GM18517 (cell line): Measurements from ENCODE around the gene BAZ2B.

Experiments
- ATAC-seq: cut with Tn5 transposase; IDR thresholded peaks from one replicate; pipeline ENCODE4 v1.9.1; 2021; ENCODE audit warnings: mild to moderate bottlenecking, moderate library complexity; ENCODE audit not compliant: unreplicated experiment

The BAZ2B gene

DNA sequence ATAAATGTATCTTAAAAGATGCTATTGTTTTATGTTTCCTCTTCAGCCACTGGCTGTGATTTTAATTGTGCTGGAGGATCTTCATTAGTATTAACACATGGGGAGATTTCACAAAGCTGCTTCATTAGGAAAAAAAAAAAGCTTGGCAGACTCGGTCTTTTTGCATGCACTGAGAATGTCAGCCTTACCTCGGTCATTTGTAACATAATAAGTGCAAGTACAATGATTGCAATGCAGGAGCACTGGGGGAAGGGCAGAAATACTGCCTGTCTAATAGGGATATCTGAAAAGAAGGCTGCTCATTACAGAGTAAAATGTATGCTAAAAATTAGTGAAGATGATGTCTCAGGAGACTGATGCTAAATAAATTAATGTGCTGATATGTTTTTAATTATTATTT, 1.3 kb upstream of the BAZ2B start:
- no peak for ATAC-seq

DNA sequence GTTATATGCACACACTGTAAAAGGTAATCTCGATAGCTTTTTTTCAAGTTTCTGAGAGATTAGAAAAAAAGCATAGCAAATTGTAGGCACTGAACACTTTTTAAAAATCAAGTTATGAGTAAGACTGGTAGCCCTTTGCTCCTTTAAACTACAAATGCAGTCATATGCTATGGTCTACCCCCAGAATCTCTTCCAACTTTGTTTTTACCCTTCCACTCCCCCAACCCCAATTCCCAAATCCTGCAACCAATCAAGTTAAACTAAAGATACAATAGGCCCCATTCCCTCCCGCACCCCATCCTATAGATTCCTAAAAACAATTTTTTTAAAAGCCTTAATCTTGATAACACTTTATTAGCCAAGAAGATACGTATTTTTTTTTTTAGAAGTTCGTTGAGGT, 752 bp upstream of the BAZ2B start:
- ATAC-seq = no peak

DNA sequence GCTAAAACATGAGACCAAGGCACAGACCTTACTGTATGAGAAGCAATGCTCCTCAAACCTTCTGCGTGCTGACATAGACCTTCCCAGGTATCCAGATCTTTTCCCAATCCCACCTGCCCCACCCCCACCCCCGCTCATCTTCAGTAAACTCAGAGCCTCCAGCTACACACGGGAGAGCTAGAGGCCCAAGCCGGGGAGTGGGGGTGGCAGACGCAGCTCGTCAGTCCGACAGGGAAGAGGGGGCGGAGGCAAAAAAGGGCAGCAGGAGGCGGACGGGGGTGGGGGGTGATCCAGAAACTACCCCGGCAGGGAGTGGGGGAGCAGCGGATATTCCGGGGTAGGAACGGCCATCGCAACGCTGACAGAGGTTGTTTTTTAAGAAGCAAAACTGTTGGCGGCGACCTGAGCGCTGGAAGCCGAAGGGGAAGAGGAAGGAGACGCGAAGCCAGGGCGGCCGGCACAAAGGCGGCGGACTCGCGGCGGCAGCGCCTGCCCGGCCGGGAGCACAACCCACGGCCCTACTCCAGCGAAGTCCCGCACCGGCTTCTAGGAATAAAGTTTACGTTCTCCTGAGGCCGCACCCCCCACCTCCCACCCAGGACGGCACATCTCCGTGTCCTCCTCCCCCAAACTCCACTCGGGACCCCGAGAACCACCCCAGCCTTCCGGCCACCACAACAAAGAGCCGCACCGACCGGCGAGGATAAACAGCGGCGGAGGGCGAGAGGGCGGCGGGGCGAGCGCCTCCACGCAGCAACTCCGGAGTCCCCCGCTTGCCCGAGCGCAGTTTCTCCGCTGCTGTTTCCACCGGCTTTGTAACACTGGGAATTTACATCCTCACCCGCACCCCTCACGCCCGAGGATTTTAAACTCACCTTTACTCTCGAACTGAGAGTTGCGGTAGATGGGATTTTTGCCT, 722 bp downstream of the BAZ2B start:
- ATAC-seq = peak; percentile 60

DNA sequence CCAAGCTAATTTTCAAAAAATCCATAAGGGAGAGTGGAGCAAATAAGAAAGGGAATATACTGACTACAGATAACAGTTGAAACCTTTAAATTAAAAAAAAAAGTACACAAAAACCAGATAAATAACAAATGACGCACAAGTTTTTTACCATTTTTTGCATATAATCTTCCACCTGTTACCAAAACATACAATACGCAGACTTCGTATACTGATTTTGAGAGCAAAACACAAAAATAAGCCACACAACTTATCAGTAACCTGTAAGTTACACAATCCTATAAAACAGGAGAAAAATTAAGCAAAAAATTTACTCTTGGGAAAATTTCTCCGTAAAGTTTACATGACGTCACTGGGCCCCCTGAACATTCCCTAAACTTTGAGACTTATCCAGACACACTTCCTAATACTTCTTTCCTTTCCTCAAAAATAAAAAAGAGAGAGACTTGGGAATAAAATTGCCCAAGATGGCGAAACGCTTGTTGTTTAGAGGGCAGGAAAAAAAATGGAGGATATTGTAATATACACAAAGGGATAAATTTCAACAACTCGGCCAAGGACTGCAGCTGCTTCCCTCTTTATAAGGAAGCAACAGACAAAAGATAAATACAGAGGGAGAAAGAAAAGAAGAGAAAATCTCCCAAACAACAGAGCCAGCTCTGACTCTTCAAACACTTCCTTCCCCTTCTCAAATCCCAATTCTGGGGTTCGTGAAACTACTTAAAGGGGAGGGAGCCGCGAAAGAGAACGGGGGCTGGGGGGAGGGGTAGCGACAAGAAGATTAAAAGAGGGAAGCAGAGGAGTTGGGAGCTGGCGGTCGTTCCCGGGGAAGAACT, 1.6 kb downstream of the BAZ2B start:
- ATAC-seq = no peak

DNA sequence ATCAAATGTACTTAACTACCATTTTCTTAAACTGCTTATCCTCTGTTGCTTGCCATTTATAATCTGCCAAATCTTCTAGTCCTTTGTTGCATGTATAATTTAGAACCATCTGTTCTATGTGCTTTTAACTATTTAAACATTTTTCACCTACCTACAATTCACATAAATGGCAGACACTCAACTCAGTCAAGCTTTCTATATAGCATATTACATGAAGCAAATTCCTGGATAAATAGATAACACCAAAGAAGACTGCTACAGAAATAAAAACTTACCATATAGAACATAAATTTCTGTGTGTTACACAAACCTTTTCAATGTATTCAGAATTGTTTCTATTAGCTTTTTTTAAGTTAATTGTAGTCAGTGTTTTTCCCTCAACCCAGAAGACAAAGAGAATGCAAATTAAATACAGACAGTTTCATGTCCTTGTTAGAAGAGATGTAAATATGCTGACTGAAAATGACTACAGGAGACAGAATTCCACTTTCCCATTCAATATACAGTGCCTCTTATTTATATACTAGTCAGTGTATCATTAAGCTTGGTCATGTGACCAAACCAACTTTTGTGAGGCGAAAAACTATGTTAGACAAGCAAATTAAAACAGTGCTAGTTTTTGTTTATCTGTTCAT, 2.6 kb downstream of the BAZ2B start:
- ATAC-seq = no peak

DNA sequence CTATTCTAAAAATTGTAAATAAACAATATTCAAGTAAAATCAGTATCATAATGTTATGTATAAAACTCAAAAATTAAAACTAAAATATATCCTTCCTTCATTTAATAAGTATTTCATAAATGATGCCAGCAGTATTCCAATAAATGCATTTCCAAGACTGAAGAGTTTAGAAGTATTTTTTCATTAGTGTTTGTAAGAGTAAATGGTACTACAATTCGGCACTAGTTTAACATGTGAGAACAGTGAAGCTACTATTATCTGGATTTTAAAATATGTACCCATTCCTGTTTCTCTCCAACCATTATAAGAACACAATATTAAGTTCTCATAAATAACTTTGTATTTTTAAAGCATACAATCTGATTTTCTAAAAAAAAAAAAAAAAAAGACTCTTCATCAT, 3.3 kb downstream of the BAZ2B start:
- ATAC-seq = no peak

DNA sequence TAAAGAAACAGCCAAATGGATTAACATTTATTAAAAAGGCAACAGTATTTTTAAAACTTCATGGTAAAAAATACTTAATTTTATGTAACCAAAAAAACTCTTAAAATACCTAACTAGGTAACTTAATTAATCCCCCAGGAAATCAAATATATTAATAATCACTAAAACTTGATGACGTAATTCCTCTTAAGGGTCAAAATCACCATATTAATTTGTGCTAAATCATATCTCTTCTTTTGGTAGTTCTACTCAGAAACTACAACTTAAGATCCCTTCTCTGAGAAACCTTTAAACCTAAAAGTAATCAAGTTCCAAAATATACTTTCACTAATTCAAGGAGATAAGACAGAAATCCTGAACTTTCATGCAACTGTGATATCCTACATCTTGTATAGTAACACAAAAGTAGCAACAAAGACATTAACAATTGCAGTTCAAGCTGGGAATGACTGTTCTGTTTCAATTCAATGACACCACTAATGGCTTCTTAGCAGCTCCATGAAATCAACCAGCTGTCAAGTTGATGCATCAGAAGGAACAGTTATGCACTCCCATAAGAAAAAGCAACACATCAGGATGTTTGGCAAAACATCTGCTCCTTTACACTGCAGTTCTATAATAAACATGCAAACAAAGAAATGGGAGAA, 4.0 kb downstream of the BAZ2B start:
- no peak for ATAC-seq

DNA sequence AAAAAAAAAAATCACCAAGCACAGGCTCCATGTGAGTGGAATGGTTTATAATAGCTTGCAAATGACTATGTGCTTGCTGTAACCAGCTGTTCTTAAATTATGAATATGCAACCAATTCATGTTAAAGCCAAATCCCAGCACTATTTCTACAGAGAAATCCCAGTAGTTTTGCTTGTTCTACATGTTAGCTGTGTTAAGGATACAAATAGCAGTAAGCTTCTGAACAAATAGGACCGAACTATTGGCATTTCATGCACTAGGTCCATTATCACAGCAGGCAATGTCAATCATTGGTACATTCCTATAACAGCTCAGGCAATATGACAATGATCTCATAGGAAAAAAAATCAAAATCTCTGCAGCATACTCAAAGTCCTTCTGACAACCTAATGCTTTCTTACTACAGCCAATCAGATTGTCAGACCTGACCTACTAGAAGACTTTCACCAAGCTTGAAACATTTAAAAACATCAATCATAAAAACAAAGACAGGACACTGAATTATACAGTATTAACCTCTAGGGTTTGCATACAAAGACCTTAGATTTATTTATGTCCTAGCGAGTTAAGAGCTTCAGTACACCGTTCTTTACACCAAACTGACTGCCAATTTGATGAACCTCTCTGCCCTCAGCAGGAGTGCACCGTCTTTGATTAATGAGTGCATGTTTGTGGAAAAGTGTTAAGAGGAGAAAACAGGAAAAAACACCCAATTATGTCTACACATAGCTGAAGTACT, 6.4 kb downstream of the BAZ2B start:
- ATAC-seq = no peak

DNA sequence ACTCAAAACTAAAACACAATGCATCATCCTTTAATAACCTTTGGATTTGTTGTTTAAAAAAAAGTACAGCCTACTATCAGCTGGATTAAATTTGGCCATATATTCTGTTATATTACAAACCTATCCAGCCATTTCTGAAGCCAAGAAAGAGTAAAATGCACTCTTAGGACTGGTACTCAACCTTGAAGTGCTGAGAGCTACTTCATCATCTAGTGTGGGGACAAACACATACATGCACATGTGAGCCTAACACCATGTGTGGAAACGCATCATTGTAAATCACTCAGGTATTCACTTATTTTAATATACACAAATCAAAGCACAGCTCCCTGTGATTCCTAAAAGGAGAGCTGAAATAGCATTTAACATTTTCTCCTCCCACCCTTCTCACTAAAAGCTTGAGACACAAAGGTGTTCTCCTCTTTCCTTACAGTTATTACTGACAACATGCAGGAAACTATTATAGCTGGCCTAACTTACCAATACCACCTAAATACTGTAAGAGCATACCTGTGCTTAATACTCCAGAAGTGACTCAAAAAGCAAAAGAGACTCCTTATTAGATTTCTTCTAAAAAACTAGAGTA, 7.5 kb downstream of the BAZ2B start:
- ATAC-seq = no peak

DNA sequence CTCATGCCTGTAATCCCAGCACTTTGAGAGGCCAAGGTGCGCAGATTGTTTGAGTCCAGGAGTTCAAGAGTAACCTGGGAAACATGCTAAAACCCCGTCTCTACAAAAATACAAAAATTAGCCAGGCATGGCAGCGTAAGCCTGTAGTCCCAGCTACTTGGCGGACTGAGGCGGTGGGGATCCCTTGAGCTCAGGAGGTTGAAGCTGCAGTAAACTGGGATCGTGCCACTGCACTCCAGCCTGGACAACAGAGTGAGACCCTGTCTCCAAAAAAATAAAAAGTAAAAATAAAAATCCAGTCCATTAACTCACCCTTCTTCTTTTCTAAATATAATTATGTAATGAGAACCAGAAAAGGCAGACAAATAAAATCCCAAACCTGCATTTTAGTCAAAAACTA, 8.2 kb downstream of the BAZ2B start:
- no peak for ATAC-seq

DNA sequence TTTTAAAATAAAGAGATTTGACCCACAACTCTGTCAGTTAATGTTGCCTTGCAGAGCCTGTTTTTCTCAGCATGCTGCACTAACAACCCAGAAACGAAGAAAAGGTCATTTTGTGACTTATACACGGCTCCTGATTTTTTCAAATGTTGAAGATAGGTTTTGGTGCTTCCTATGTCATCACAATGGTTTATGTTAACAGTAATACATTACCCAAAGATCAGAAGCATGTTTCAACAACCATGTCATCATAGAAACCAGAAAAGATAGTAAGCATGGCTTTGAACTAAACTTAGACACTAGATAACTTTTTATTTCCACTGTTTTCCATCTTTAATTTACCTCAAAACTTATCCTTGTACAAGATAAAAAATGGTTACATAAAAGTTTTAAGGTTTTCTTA, 10.1 kb downstream of the BAZ2B start:
- no peak for ATAC-seq

DNA sequence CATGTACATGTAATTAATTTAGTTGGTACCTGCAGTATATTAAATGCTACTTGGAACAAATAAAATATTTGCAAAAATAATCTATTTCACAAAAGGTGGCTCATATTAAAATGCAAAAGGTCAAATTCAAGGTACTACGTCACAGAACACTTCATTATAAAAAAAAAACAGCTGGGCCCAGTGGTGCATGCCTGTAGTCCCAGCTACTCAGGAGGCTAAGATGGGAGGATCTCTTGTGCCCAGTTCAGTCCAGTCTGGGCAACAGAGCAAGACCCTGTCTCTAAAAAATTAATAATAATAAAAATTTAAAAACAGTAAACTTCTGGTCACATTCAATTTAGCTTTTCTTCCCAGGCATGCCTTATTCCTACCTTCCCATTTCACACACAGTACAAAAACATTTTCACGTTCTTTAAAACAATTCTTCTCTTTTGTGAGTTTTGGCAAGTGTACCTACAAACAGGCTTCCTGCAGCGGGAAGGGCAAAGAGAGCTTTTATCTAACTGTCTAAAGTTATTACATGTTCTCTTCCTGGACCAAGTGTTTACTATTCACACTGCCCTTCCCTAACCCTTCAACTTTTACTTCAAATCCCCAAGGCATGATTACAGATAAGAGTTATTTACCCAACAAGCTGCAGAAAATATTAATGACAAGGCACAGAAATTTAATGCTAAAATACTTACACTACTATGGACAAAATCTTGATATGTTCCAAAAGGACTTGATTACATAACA, 10.7 kb downstream of the BAZ2B start:
- ATAC-seq = no peak

DNA sequence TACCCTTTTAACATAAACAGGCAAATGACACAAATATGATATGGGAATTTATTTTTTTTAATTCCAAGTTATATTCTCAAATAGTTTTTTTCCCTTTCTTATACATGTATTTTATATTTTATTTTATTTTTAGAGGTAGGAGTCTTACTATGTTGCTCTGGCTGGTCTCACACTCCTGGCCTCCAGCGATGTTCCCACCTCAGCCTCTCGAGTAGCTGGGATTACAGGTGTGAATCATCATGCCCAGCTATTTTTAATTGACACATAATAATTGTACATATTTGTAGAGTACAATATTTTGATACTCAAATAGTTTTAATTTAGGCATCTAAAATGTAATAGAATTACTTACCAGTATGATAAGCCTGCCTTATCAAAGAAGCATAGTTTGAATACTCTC, 12.2 kb downstream of the BAZ2B start:
- no peak for ATAC-seq

DNA sequence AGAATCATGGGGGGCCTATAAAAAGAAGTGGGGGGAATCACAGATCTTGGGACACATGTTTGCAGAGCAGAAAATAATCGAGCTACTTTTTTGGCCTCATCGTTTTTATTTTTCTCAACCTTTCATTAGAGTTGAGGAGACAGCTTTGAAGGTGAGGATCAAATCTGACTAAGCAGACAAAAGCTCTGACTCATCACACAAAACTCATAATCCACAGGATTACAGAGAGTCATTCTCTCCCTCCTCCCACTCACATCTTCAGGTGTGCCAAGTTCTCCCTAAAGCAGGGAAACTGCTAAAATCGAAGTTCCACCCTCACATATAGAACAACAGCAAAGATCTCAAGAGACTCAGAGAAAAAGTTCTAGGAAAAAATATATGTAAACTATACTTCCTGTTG, 15.6 kb downstream of the BAZ2B start:
- no peak for ATAC-seq

DNA sequence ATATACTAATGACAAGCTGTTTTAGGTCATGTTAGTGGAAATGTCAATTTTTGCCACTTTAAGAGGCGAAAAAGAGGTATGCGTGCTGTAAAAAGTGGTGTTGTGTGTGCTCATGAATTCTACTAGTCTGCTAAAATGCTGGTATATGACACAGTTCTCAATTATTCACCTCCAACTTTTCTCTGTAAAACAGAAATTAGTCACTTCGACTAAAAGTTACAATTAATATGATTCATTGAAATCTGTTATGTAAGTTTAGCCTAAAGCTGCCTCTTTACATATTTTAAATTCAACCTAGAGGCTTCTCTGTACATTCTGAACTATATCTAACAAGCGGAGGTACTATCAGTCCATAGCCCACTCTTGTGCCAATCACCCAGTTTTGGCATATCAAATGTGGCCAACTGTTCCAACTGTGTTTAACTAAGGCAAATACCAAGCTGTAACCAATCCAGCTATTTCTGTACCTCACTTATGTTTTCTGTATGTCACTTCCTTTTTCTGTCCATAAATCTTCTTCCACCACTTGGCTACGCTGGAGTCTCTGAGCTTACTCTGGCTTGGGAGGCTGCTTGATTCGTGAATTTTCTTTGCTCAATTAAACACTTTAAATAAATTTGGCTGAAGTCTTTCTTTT, 20.8 kb downstream of the BAZ2B start:
- no peak for ATAC-seq

DNA sequence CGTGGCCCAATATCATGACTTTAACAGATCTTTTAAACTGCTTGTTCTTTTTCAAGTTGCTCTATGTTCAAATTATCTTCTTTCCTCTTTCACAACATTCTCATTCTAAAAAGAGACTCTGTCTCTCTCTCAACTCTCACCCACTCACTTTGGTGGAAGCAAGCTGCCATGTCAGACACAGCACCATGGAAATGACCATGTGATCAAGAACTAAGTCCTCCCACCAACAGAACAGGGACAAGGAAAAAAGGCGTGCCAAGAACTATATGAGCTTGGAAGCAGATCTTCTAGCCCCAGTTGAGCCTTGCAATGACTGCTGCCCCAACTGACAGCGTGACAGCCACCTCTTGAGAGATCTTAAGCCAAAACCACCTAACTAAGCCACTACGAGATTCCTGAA, 23.9 kb downstream of the BAZ2B start:
- ATAC-seq = no peak

DNA sequence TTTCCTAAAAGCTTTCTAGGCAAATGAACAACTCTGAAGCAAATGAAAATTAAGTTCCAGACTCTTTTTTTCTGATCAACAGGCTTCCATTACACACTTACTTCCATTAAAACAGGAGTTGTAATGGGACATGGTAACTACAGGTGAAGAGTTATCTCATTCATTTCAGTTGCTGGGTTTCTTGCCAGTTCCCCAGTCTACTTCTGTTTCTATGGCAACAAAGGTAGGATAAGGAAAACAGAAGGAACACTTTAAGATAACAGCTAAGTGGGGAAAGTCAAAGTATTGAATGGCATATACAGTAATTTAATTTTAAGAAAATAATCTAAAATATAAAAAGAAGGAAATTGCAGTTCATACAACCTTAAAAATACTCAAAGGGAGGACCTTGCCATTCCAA, 25.1 kb downstream of the BAZ2B start:
- no peak for ATAC-seq

DNA sequence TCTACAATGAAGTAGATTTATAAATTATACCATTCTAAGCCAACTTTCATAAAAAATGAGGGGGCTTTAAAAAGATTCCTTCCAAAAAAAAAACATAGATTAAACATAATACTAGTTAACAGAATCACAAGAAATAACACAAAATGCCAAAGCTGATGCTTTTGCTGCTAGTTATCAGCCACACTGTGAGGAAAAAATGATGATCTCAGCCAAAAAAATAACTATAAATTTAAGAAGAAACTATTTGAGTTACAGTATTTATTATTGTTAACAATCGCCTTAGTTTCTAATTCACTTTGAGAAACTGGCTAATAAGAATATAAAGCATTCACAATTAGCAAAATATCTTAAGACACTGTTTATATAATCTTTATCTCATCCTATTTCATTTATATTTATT, 27.1 kb downstream of the BAZ2B start:
- ATAC-seq = no peak

DNA sequence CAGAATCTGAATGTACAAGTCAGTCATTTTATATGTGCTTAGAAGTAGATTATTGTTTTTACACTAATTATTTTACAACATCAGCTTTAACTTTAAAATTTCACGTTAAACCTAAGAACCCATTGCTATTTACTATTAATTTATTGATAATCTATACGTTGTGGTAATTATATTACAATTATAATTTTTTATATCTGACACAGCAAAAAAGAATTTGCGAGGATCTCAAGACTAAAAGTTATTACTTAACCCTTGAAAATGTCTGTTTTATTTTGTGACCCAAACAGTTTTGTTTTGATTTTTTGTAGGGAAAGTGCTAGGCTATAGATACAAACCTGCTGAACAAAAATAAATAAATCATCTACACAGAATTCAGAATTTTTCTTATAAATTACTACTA, 30.3 kb downstream of the BAZ2B start:
- ATAC-seq = no peak
